Measurements from ENCODE around the gene DPPA5. TPM values are rescaled to one million over a fixed set of nuclear protein-coding genes. Genes with fewer than 3 reads are reported as not detected.
"Not testable (repeated sequence)": the region's sequence is repeated elsewhere in the genome, so short reads cannot be mapped to it uniquely, and the experiment has no call there.

DPPA5 gene
- total and polyA plus RNA-seq, 2 donors, result 0.09 to 0.39 TPM

DNA sequence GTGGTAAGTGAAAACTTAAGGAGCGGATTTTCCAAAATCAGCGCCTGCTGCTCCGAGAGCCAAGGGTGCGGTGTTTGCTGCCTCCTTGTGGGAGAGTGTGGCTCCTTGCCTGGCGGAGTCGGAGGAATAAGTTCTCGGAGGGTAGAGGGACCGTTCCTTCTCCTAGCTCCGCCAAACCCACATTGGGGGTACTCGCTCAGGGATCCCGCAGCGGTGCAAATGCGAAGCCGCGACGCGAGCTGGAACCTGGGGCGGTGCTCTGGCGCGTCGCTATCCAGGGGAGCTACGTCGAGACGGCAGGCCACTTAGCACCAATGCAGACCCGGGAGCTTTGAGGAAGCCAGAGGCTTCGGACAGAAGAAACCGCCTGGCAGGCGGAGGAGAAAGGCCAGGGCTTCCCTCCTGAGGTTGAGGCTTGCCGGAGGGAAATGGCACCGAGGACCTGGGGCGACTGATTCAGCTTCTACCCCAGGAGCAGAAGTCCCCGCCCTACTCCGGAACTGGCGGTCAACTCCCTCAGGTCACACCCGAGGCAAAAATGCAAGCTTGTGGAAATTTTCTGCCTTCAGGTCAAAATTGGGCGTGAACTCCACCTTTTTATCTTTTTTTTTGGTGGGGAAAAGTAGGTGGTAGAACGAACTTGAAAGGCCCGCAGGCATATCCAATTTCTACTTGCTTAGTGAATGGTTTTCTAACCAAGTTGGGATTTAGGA, 34.9 kb upstream of the DPPA5 start:
- peak in 5 of 9 donors; percentile 8 to 52 (median 15) for DNase-seq (ENCODE audit: low read depth in 6 of 9, low spot score in 9 of 9)
- Histone ChIP-seq H3K36me3 (ENCODE audit: control insufficient read depth in 2 of 2, insufficient read depth in 2 of 2, low read length in 1 of 2) (no peaks in the 10 kb centered on the region), H3K27ac (ENCODE audit: low read depth in 1 of 2, low read length in 1 of 2) (no peak overlapping the region), H3K4me3 (ENCODE audit: low read length in 2 of 2) (peak overlapping the region; percentile 36 to 56), H3K9me3 (ENCODE audit: control insufficient read depth in 2 of 2, insufficient read depth in 1 of 2, low read length in 1 of 2) (no peaks in the 10 kb centered on the region), H3K4me1 (ENCODE audit: control insufficient read depth in 2 of 2, insufficient read depth in 2 of 2, low read length in 2 of 2) (no peaks in the 10 kb centered on the region), H3K27me3 (ENCODE audit: control insufficient read depth in 2 of 2, insufficient read depth in 1 of 2, low read length in 1 of 2) (peaks cover 3 to 18% of the 10 kb centered on the region in 2 donors)
- WGBS, result 2% methylated on average over 38 of the region's 38 CpGs

DNA sequence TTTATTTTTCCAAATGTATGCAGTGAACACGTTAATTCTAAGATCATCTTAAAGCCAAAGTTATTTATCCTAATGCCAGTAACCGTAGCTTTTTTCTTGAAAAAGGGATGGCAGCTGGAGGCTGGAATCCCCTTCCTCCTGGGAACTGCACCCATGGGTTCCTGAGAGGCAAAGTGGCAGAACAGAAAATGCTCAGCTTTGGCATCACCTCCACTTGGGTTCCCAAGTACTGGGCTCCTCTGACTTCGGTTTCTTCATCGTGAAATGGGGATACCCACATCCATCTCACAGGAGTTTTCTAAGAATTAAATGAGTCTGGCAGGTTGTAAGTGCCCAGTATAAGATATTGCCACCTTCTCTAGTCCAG, 34.3 kb upstream of the DPPA5 start:
- H3K27ac ChIP-seq (ENCODE audit: low read depth in 1 of 2, low read length in 1 of 2), result no peak overlapping the region
- peaks cover 3 to 18% of the 10 kb centered on the region in 2 donors for H3K27me3 ChIP-seq (ENCODE audit: control insufficient read depth in 2 of 2, insufficient read depth in 1 of 2, low read length in 1 of 2)
- no peak for DNase-seq (ENCODE audit: low read depth in 6 of 9, low spot score in 9 of 9)
- no peaks in the 10 kb centered on the region for H3K9me3 ChIP-seq (ENCODE audit: control insufficient read depth in 2 of 2, insufficient read depth in 1 of 2, low read length in 1 of 2)
- no peaks in the 10 kb centered on the region for H3K36me3 ChIP-seq (ENCODE audit: control insufficient read depth in 2 of 2, insufficient read depth in 2 of 2, low read length in 1 of 2)
- peak overlapping the region; percentile 36 to 56 for H3K4me3 ChIP-seq (ENCODE audit: low read length in 2 of 2)
- H3K4me1 ChIP-seq (ENCODE audit: control insufficient read depth in 2 of 2, insufficient read depth in 2 of 2, low read length in 2 of 2), result no peaks in the 10 kb centered on the region
- WGBS, result 52% methylated on average over 4 of the region's 4 CpGs

DNA sequence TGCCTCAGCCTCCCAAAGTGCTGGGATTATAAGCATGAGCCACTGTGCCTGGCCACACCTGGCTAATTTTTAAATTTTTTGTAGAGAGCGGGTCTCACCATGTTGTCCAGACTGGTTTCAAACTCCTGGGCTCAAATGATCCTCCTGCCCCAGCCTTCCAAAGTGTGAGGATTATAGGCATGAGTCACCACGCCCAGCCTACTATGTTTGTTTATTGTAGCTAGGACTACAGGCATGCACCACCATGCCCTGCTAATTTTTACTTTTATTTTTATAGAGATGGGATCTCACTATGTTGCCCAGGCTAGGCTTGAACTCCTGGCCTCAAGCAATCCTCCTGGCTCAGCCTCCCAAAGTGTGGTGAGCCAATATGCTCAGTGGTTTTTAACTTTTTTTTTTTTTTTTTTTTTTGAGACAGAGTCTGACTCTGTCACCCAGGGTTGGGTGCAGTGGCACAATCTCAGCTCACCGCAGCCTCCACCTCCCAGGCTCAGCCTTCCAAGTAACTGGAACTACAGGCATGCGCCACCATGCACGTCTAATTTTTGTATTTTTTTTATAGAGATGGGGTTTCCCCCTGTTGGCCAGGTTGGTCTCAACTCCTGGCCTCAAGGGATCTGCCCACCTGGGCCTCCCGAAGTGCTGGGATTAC, 28.5 kb upstream of the DPPA5 start:
- Histone ChIP-seq H3K36me3 (ENCODE audit: control insufficient read depth in 2 of 2, insufficient read depth in 2 of 2, low read length in 1 of 2) (no peaks in the 10 kb centered on the region), H3K4me3 (ENCODE audit: low read length in 2 of 2) (no peak overlapping the region), H3K27me3 (ENCODE audit: control insufficient read depth in 2 of 2, insufficient read depth in 1 of 2, low read length in 1 of 2) (peaks cover under 1% of the 10 kb centered on the region in 2 donors), H3K4me1 (ENCODE audit: control insufficient read depth in 2 of 2, insufficient read depth in 2 of 2, low read length in 2 of 2) (no peaks in the 10 kb centered on the region), H3K27ac (ENCODE audit: low read depth in 1 of 2, low read length in 1 of 2) (no peak overlapping the region), H3K9me3 (ENCODE audit: control insufficient read depth in 2 of 2, insufficient read depth in 1 of 2, low read length in 1 of 2) (no peaks in the 10 kb centered on the region)
- WGBS, result 95% methylated on average over 6 of the region's 6 CpGs
- no peak for DNase-seq (ENCODE audit: low read depth in 6 of 9, low spot score in 9 of 9)

- not testable (repeated sequence) for H3K4me1 ChIP-seq (ENCODE audit: control insufficient read depth in 2 of 2, insufficient read depth in 2 of 2, low read length in 2 of 2); DNase-seq (ENCODE audit: low read depth in 6 of 9, low spot score in 9 of 9); H3K27ac ChIP-seq (ENCODE audit: low read depth in 1 of 2, low read length in 1 of 2); H3K27me3 ChIP-seq (ENCODE audit: control insufficient read depth in 2 of 2, insufficient read depth in 1 of 2, low read length in 1 of 2); H3K9me3 ChIP-seq (ENCODE audit: control insufficient read depth in 2 of 2, insufficient read depth in 1 of 2, low read length in 1 of 2); H3K36me3 ChIP-seq (ENCODE audit: control insufficient read depth in 2 of 2, insufficient read depth in 2 of 2, low read length in 1 of 2); H3K4me3 ChIP-seq (ENCODE audit: low read length in 2 of 2)
- WGBS, result 97% methylated on average over 10 of the region's 10 CpGs
Measured at GRCh38 chr6:73381531-73381930, 27.5 kb upstream of the DPPA5 start.

DNA sequence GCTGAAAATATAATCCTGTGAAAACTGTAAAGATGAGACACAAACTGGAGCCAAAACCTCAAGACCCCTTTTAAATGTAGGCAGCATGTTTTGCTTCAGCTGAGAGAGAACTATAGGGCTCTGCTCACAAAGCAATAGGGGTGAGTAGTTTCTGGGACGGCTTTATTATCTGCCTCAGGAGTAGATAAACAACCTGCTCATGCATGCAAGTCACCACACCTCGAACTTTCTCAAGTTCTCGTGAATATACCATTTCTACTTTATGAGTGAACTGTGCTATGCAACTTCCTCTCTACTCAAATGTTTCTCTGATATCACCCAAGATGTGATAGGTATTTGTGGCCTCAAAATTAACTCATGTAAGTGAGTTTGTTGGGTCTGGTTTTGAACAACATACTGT, 23.1 kb upstream of the DPPA5 start:
- Histone ChIP-seq H3K27me3 (ENCODE audit: control insufficient read depth in 2 of 2, insufficient read depth in 1 of 2, low read length in 1 of 2) (no peaks in the 10 kb centered on the region), H3K4me3 (ENCODE audit: low read length in 2 of 2) (no peak overlapping the region), H3K9me3 (ENCODE audit: control insufficient read depth in 2 of 2, insufficient read depth in 1 of 2, low read length in 1 of 2) (no peaks in the 10 kb centered on the region), H3K27ac (ENCODE audit: low read depth in 1 of 2, low read length in 1 of 2) (no peak overlapping the region), H3K4me1 (ENCODE audit: control insufficient read depth in 2 of 2, insufficient read depth in 2 of 2, low read length in 2 of 2) (no peaks in the 10 kb centered on the region), H3K36me3 (ENCODE audit: control insufficient read depth in 2 of 2, insufficient read depth in 2 of 2, low read length in 1 of 2) (no peaks in the 10 kb centered on the region)
- WGBS, result 91% methylated on average over 3 of the region's 3 CpGs
- DNase-seq (ENCODE audit: low read depth in 6 of 9, low spot score in 9 of 9), result no peak

- Histone ChIP-seq H3K27me3 (ENCODE audit: control insufficient read depth in 2 of 2, insufficient read depth in 1 of 2, low read length in 1 of 2) (no peaks in the 10 kb centered on the region), H3K27ac (ENCODE audit: low read depth in 1 of 2, low read length in 1 of 2) (no peak overlapping the region), H3K4me3 (ENCODE audit: low read length in 2 of 2) (no peak overlapping the region), H3K9me3 (ENCODE audit: control insufficient read depth in 2 of 2, insufficient read depth in 1 of 2, low read length in 1 of 2) (no peaks in the 10 kb centered on the region), H3K4me1 (ENCODE audit: control insufficient read depth in 2 of 2, insufficient read depth in 2 of 2, low read length in 2 of 2) (no peaks in the 10 kb centered on the region), H3K36me3 (ENCODE audit: control insufficient read depth in 2 of 2, insufficient read depth in 2 of 2, low read length in 1 of 2) (no peaks in the 10 kb centered on the region)
- 98% methylated on average over 1 of the region's 1 CpG for WGBS
- no peak for DNase-seq (ENCODE audit: low read depth in 6 of 9, low spot score in 9 of 9)
Measured at GRCh38 chr6:73375216-73375615, 21.1 kb upstream of the DPPA5 start.

- Histone ChIP-seq H3K36me3 (ENCODE audit: control insufficient read depth in 2 of 2, insufficient read depth in 2 of 2, low read length in 1 of 2) (no peaks in the 10 kb centered on the region), H3K9me3 (ENCODE audit: control insufficient read depth in 2 of 2, insufficient read depth in 1 of 2, low read length in 1 of 2) (no peaks in the 10 kb centered on the region), H3K4me3 (ENCODE audit: low read length in 2 of 2) (no peak overlapping the region), H3K27ac (ENCODE audit: low read depth in 1 of 2, low read length in 1 of 2) (no peak overlapping the region), H3K27me3 (ENCODE audit: control insufficient read depth in 2 of 2, insufficient read depth in 1 of 2, low read length in 1 of 2) (no peaks in the 10 kb centered on the region), H3K4me1 (ENCODE audit: control insufficient read depth in 2 of 2, insufficient read depth in 2 of 2, low read length in 2 of 2) (no peaks in the 10 kb centered on the region)
- 95% methylated on average over 10 of the region's 10 CpGs for WGBS
- DNase-seq (ENCODE audit: low read depth in 6 of 9, low spot score in 9 of 9), result no peak
Measured at GRCh38 chr6:73372516-73372915, 18.4 kb upstream of the DPPA5 start.

DNA sequence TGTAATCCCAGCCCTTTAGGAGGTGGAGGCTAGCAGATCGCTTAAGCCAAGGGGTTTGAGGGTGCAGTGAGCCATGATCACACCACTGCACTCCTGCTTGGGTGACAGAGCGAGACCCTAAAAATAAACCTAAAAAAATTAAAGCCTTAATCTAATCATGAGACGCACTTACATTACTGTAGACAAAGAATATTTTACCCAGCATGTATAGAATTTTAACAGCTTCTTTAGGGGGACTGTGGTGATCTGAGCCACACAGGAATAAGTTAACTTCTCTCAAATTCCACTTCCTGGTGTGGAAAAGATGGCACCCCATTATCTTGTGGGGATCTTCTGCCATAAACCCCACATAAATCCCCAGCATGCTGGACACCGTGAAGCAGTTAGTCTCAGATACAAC, 17.9 kb upstream of the DPPA5 start:
- H3K4me3 ChIP-seq (ENCODE audit: low read length in 2 of 2), result no peak overlapping the region
- DNase-seq (ENCODE audit: low read depth in 6 of 9, low spot score in 9 of 9), result no peak
- no peaks in the 10 kb centered on the region for H3K9me3 ChIP-seq (ENCODE audit: control insufficient read depth in 2 of 2, insufficient read depth in 1 of 2, low read length in 1 of 2)
- no peaks in the 10 kb centered on the region for H3K27me3 ChIP-seq (ENCODE audit: control insufficient read depth in 2 of 2, insufficient read depth in 1 of 2, low read length in 1 of 2)
- no peaks in the 10 kb centered on the region for H3K4me1 ChIP-seq (ENCODE audit: control insufficient read depth in 2 of 2, insufficient read depth in 2 of 2, low read length in 2 of 2)
- WGBS, result 98% methylated on average over 4 of the region's 4 CpGs
- no peak overlapping the region for H3K27ac ChIP-seq (ENCODE audit: low read depth in 1 of 2, low read length in 1 of 2)
- H3K36me3 ChIP-seq (ENCODE audit: control insufficient read depth in 2 of 2, insufficient read depth in 2 of 2, low read length in 1 of 2), result no peaks in the 10 kb centered on the region

- peaks cover 0 to under 1% of the 10 kb centered on the region in 2 donors for H3K9me3 ChIP-seq (ENCODE audit: control insufficient read depth in 2 of 2, insufficient read depth in 1 of 2, low read length in 1 of 2)
- WGBS, result 98% methylated on average over 36 of the region's 36 CpGs
- H3K4me1 ChIP-seq (ENCODE audit: control insufficient read depth in 2 of 2, insufficient read depth in 2 of 2, low read length in 2 of 2), result no peaks in the 10 kb centered on the region
- no peak within 1 kb of the TSS for H3K4me3 ChIP-seq (ENCODE audit: low read length in 2 of 2)
- no peaks in the 10 kb centered on the region for H3K36me3 ChIP-seq (ENCODE audit: control insufficient read depth in 2 of 2, insufficient read depth in 2 of 2, low read length in 1 of 2)
- no peak for DNase-seq (ENCODE audit: low read depth in 6 of 9, low spot score in 9 of 9)
- H3K27me3 ChIP-seq (ENCODE audit: control insufficient read depth in 2 of 2, insufficient read depth in 1 of 2, low read length in 1 of 2), result no peaks in the 10 kb centered on the region
- H3K27ac ChIP-seq (ENCODE audit: low read depth in 1 of 2, low read length in 1 of 2), result no peak within 1 kb of the TSS
Measured at GRCh38 chr6:73369563-73369962, 15.5 kb upstream of the DPPA5 start, which contains the start of gene OOEP. Gene OOEP (minus strand): TSS chr6:73369897. CDS start chr6:73369792, 105 bp downstream.
